Measurements from ENCODE around the gene OAS2. TPM values are rescaled to one million over a fixed set of nuclear protein-coding genes. Genes with fewer than 3 reads are reported as not detected.

The OAS2 gene
- total and polyA plus RNA-seq, 2 donors (not counting 1 experiment from before 2014, with no cell fraction given): 31.6 to 59.3 TPM

DNA sequence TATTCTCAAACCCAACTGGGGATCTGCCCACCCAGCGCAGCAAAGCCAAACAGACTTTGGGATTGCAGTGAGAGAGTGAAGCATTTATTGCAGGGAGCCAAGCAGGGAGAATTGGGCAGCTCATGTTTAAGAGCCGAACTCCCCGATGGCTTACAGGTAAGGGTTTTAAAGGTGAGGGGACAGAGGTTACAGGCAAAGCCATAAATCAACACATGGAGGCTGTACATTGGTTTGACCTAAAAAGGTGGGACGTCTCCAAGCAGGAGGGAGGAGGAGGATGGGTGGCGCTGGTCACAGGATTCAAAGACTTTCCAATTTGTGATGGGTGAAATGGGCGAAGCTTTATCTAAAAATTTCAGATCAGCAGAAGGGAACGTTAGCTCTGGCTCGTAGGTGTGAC lies 18.2 kb downstream of the OAS2 start:
- Histone ChIP-seq H3K4me1 (ENCODE audit: control insufficient read depth in 2 of 2, insufficient read depth in 2 of 2, low read length in 2 of 2) (peaks cover 18 to 20% of the 10 kb centered on the region in 2 donors), H3K27me3 (replicated peaks in 1 of 4; ENCODE audit: control extremely low read depth in 1 of 4, control insufficient read depth in 3 of 4, insufficient read depth in 4 of 4, low read length in 3 of 4) (no peaks in the 10 kb centered on the region), H3K9me3 (ENCODE audit: control extremely low read depth in 1 of 3, control insufficient read depth in 2 of 3, insufficient read depth in 1 of 3, low read length in 2 of 3) (peaks cover 0 to 3% (median 1%) of the 10 kb centered on the region in 3 donors), H3K79me2 (ENCODE audit: control insufficient read depth, insufficient read depth, low read length) (peaks cover 32% of the 10 kb centered on the region), H3K27ac (ENCODE audit: low read length in 2 of 2) (no peak overlapping the region), H4K20me1 (ENCODE audit: control insufficient read depth, insufficient read depth, low read length, poor library complexity, severe bottlenecking) (peaks cover 25% of the 10 kb centered on the region), H3K4me2 (replicated peaks; ENCODE audit: low read depth, low read length, poor library complexity, severe bottlenecking) (no peak overlapping the region), H3K9ac (ENCODE audit: low read length) (no peak overlapping the region), H3K4me3 (ENCODE audit: control extremely low read depth in 1 of 5, extremely low read depth in 1 of 5, insufficient read depth in 1 of 5, low read depth in 2 of 5, low read length in 4 of 5) (no peak overlapping the region), H2AFZ (ENCODE audit: insufficient read depth, low read depth, low read length, poor library complexity, severe bottlenecking) (no peak overlapping the region), H3K36me3 (replicated peaks in 1 of 2; ENCODE audit: control extremely low read depth in 1 of 2, control insufficient read depth in 1 of 2, extremely low read depth in 1 of 2, insufficient read depth in 2 of 2, low read length in 1 of 2) (peaks cover 3 to 63% of the 10 kb centered on the region in 2 experiments)
- DNase-seq: no peak
- ATAC-seq (ENCODE audit: low read depth): no peak
- WGBS (ENCODE audit: insufficient coverage): 100% methylated on average over 4 of the region's 8 CpGs
- Mint-ChIP-seq H3K27me3 (no peaks in the 10 kb centered on the region), H3K9me3 (ENCODE audit: insufficient read depth) (no peaks in the 10 kb centered on the region), H3K4me1 (peaks cover 31% of the 10 kb centered on the region), H3K27ac (no peak overlapping the region), H3K4me3 (no peak overlapping the region)
- POLR2A ChIA-PET: no interaction called here
- no peak for TF ChIP-seq EZH2 (IDR thresholded peaks at IDR 0.05; ENCODE audit: borderline replicate concordance, insufficient read depth, low read depth, low read length, poor library complexity, severe bottlenecking)
- TF ChIP-seq, protein P1, sequence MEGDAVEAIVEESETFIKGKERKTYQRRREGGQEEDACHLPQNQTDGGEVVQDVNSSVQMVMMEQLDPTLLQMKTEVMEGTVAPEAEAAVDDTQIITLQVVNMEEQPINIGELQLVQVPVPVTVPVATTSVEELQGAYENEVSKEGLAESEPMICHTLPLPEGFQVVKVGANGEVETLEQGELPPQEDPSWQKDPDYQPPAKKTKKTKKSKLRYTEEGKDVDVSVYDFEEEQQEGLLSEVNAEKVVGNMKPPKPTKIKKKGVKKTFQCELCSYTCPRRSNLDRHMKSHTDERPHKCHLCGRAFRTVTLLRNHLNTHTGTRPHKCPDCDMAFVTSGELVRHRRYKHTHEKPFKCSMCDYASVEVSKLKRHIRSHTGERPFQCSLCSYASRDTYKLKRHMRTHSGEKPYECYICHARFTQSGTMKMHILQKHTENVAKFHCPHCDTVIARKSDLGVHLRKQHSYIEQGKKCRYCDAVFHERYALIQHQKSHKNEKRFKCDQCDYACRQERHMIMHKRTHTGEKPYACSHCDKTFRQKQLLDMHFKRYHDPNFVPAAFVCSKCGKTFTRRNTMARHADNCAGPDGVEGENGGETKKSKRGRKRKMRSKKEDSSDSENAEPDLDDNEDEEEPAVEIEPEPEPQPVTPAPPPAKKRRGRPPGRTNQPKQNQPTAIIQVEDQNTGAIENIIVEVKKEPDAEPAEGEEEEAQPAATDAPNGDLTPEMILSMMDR (IDR thresholded peaks at IDR 0.05): no peak
- CTCF ChIA-PET: no interaction called here
- intact Hi-C loops (cut with micrococcal nuclease): no loop called here

DNA sequence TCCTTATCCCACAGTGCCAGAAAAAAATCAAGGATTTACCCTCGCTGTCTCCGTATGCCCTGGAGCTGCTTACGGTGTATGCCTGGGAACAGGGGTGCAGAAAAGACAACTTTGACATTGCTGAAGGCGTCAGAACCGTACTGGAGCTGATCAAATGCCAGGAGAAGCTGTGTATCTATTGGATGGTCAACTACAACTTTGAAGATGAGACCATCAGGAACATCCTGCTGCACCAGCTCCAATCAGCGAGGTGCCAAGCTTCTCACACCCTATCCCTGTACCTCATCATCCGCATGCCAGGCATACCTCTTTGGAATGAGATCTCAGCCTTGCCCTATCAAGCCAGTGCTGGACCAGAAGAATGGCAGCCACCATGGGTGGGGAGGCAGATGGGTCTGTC lies 19.2 kb downstream of the OAS2 start:
- Mint-ChIP-seq H3K9me3 (ENCODE audit: insufficient read depth) (no peaks in the 10 kb centered on the region), H3K4me3 (no peak overlapping the region), H3K4me1 (peaks cover 31% of the 10 kb centered on the region), H3K27me3 (no peaks in the 10 kb centered on the region), H3K27ac (peak overlapping the region; percentile 26)
- Histone ChIP-seq H2AFZ (ENCODE audit: insufficient read depth, low read depth, low read length, poor library complexity, severe bottlenecking) (no peak overlapping the region), H3K9me3 (ENCODE audit: control extremely low read depth in 1 of 3, control insufficient read depth in 2 of 3, insufficient read depth in 1 of 3, low read length in 2 of 3) (peaks cover 0 to 3% (median 1%) of the 10 kb centered on the region in 3 donors), H3K27ac (ENCODE audit: low read length in 2 of 2) (no peak overlapping the region), H3K79me2 (ENCODE audit: control insufficient read depth, insufficient read depth, low read length) (peaks cover 32% of the 10 kb centered on the region), H3K9ac (ENCODE audit: low read length) (no peak overlapping the region), H3K4me3 (ENCODE audit: control extremely low read depth in 1 of 5, extremely low read depth in 1 of 5, insufficient read depth in 1 of 5, low read depth in 2 of 5, low read length in 4 of 5) (no peak overlapping the region), H3K4me1 (ENCODE audit: control insufficient read depth in 2 of 2, insufficient read depth in 2 of 2, low read length in 2 of 2) (peaks cover 18 to 20% of the 10 kb centered on the region in 2 donors), H3K36me3 (replicated peaks in 1 of 2; ENCODE audit: control extremely low read depth in 1 of 2, control insufficient read depth in 1 of 2, extremely low read depth in 1 of 2, insufficient read depth in 2 of 2, low read length in 1 of 2) (peaks cover 3 to 66% of the 10 kb centered on the region in 2 experiments), H3K27me3 (replicated peaks in 1 of 4; ENCODE audit: control extremely low read depth in 1 of 4, control insufficient read depth in 3 of 4, insufficient read depth in 4 of 4, low read length in 3 of 4) (no peaks in the 10 kb centered on the region), H4K20me1 (ENCODE audit: control insufficient read depth, insufficient read depth, low read length, poor library complexity, severe bottlenecking) (peaks cover 25% of the 10 kb centered on the region), H3K4me2 (replicated peaks; ENCODE audit: low read depth, low read length, poor library complexity, severe bottlenecking) (no peak overlapping the region)
- ATAC-seq (ENCODE audit: low read depth) (no peak), DNase-seq (no peak)
- no peak for TF ChIP-seq EZH2 (IDR thresholded peaks at IDR 0.05; ENCODE audit: borderline replicate concordance, insufficient read depth, low read depth, low read length, poor library complexity, severe bottlenecking)
- TF ChIP-seq, protein P1 (IDR thresholded peaks at IDR 0.05): no peak
- intact Hi-C loops (cut with micrococcal nuclease): no loop called here
- WGBS (ENCODE audit: insufficient coverage): 98% methylated on average over 5 of the region's 7 CpGs
- POLR2A ChIA-PET: no interaction called here
- CTCF ChIA-PET: interaction anchor here (0.6 to 2.1 kb wide), 4 partner anchors 19 to 183 kb away, joined by 3 to 12 read pairs (median 8); partner anchors contain the start of gene OAS2
